Lung (tissue), 12 donors: ENCODE measurements around the gene MT1H. TPM values are rescaled to one million over a fixed set of nuclear protein-coding genes. Genes with fewer than 3 reads are reported as not detected.

Experiments
- ATAC-seq: fragments of 200-7000 bp; cut with Tn5 transposase; one replicate; pipeline ENCODE4 v1.9.1; 2020; ENCODE audit warnings: moderate number of reproducible peaks; ENCODE audit not compliant: insufficient read depth, low FRiP score
- DNase-seq, 3 donors: peaks; one replicate each; pipeline ENCODE4 v3.0.0-alpha.2; 2013 to 2017
- H3K27ac ChIP-seq, 2 donors: one replicate each; pipeline ENCODE4 v1.5.1; 2013; ENCODE audit warnings: mild to moderate bottlenecking in 2 of 2, moderate library complexity in 2 of 2, control low read depth in 1 of 2, inconsistent platforms in 1 of 2, low read depth in 1 of 2, low read length in 1 of 2
- H3K27me3 ChIP-seq, 3 donors: one replicate each; pipeline ENCODE4 v1.5.1; 2013; ENCODE audit warnings: low read length in 2 of 3; ENCODE audit not compliant: control insufficient read depth in 3 of 3, insufficient read depth in 3 of 3
- H3K36me3 ChIP-seq, 4 donors: one replicate each; pipeline ENCODE4 v1.5.1; 2013; ENCODE audit warnings: low read length in 4 of 4, mild to moderate bottlenecking in 1 of 4, moderate library complexity in 1 of 4; ENCODE audit not compliant: control insufficient read depth in 4 of 4, insufficient read depth in 4 of 4
- H3K4me1 ChIP-seq, 5 donors: one replicate each; pipeline ENCODE4 v1.5.1; 2013; ENCODE audit warnings: low read length in 5 of 5, mild to moderate bottlenecking in 2 of 5, moderate library complexity in 1 of 5; ENCODE audit not compliant: control insufficient read depth in 5 of 5, insufficient read depth in 5 of 5
- H3K4me3 ChIP-seq: one replicate; pipeline ENCODE4 v1.5.1; 2013; ENCODE audit warnings: mild to moderate bottlenecking, control low read depth, moderate library complexity
- H3K9ac ChIP-seq, 2 donors: one replicate each; pipeline ENCODE4 v1.5.1; 2013; ENCODE audit warnings: low read length in 2 of 2, control low read depth in 1 of 2; ENCODE audit not compliant: insufficient read depth in 1 of 2
- H3K9me3 ChIP-seq, 4 donors: one replicate each; pipeline ENCODE4 v1.5.1; 2013; ENCODE audit warnings: low read length in 3 of 4, mild to moderate bottlenecking in 1 of 4, moderate library complexity in 1 of 4; ENCODE audit not compliant: control insufficient read depth in 4 of 4, insufficient read depth in 3 of 4
- CTCF ChIP-seq: IDR thresholded peaks from 2 replicates; pipeline ENCODE4 v1.5.1; 2012; ENCODE audit warnings: mild to moderate bottlenecking; ENCODE audit errors: control extremely low read depth, extremely low read depth
- WGBS, 2 donors: extraction: QIAGEN DNeasy Blood & Tissue Kit; methylation state at CpG; one replicate each; pipeline ENCODE4 v1.1.7; 2013; 5-methylcytosine and 5-hydroxymethylcytosine counted together
- polyA plus RNA-seq, 2 donors: library from polyadenylated mRNA; stranded (reverse); fragments of 200-250 nt; gene quantifications; one replicate each; pipeline ENCODE4 v1.2.1, GENCODE V29; 2013
- total RNA-seq, 2 donors: library from RNA; depleted of rRNA in 1 of 2; stranded (reverse); fragments of >200 nt in 1 of 2; gene quantifications; one replicate each; pipeline ENCODE4 v1.2.1, GENCODE V29; 2014 to 2021
- donor health status: control.
- donor health status: control.
- donor health status: Bipolar disorder and iron deficiency.
- donor health status: healthy.
- donor health status: DM: yes; HTN: yes; CAD: no.

The MT1H gene
- total and polyA plus RNA-seq, 4 donors = 1.9 to 10.3 (median 4.4) TPM; not detected in 1

GRCh38 chr16:56649820-56650219 is 19.8 kb upstream of the MT1H start:
- H3K36me3 ChIP-seq = no peaks in the 10 kb centered on the region
- no peaks in the 10 kb centered on the region for H3K4me1 ChIP-seq
- H3K9me3 ChIP-seq = no peaks in the 10 kb centered on the region
- peaks cover 0 to 55% (median 51%) of the 10 kb centered on the region in 3 donors for H3K27me3 ChIP-seq
- no peak for TF ChIP-seq CTCF
- DNase-seq = no peak
- no peak overlapping the region for H3K4me3 ChIP-seq
- H3K9ac ChIP-seq = no peak overlapping the region
- WGBS, 2 donors = 77 to 78% methylated on average over 3 of the region's 3 CpGs
- H3K27ac ChIP-seq = no peak overlapping the region
- ATAC-seq = no peak

GRCh38 chr16:56651586-56651985 is 18.0 kb upstream of the MT1H start, which contains the start of gene MT1B:
MT1B (plus strand) TSS chr16:56651886; CDS start chr16:56651954, 68 bp downstream.
- H3K4me3 ChIP-seq = no peak within 1 kb of the TSS
- no peaks in the 10 kb centered on the region for H3K36me3 ChIP-seq
- 75 to 80% methylated on average over 7 of the region's 7 CpGs for WGBS, 2 donors
- ATAC-seq (no peak), DNase-seq (no peak)
- no peak within 1 kb of the TSS for H3K9ac ChIP-seq
- H3K4me1 ChIP-seq = no peaks in the 10 kb centered on the region
- H3K27ac ChIP-seq = no peak within 1 kb of the TSS
- peaks cover 0 to 41% (median 34%) of the 10 kb centered on the region in 3 donors for H3K27me3 ChIP-seq
- TF ChIP-seq CTCF = no peak
- no peaks in the 10 kb centered on the region for H3K9me3 ChIP-seq

GRCh38 chr16:56652600-56652999 is 17.0 kb upstream of the MT1H start:
- no peak for ATAC-seq
- peaks cover 0 to 31% (median 24%) of the 10 kb centered on the region in 3 donors for H3K27me3 ChIP-seq
- TF ChIP-seq CTCF = no peak
- no peaks in the 10 kb centered on the region for H3K9me3 ChIP-seq
- H3K27ac ChIP-seq = no peak overlapping the region
- DNase-seq = no peak
- H3K9ac ChIP-seq = no peak overlapping the region
- WGBS, 2 donors = 44 to 70% methylated on average over 1 of the region's 1 CpG
- no peak overlapping the region for H3K4me3 ChIP-seq
- no peaks in the 10 kb centered on the region for H3K36me3 ChIP-seq
- peaks cover 0 to 2% (median 0%) of the 10 kb centered on the region in 5 donors for H3K4me1 ChIP-seq

GRCh38 chr16:56653218-56653617 is 16.4 kb upstream of the MT1H start:
- DNase-seq (no peak), ATAC-seq (no peak)

More at GRCh38 chr16:56653218-56653617, 16.4 kb upstream of the MT1H start:
- H3K27ac ChIP-seq = no peak overlapping the region
- no peaks in the 10 kb centered on the region for H3K36me3 ChIP-seq
- peaks cover 0 to 29% (median 22%) of the 10 kb centered on the region in 3 donors for H3K27me3 ChIP-seq
- no peak overlapping the region for H3K9ac ChIP-seq
- H3K4me1 ChIP-seq = peaks cover 0 to 7% (median 4%) of the 10 kb centered on the region in 5 donors
- H3K4me3 ChIP-seq = no peak overlapping the region
- WGBS, 2 donors = 89 to 90% methylated on average over 7 of the region's 7 CpGs
- TF ChIP-seq CTCF = no peak
- H3K9me3 ChIP-seq = no peaks in the 10 kb centered on the region
